Vagina (tissue), 2 donors: ENCODE results near the gene ENOX1.

Experiments used
- POLR2AphosphoS5 ChIP-seq, 2 donors: sonication (generic); formaldehyde crosslinking; IDR thresholded peaks; one replicate each; pipeline ENCODE4 v1.9.0; 2017; ENCODE audit warnings: antibody characterized with exemption in 2 of 2, mild to moderate bottlenecking in 2 of 2, low read depth in 1 of 2; ENCODE audit not compliant: insufficient read depth in 1 of 2
- TF ChIP-seq, protein P1 (sequence below), 3 experiments: fragments of 450-650 bp in 2 of 3; fragments of 200-600 bp in 1 of 3; sonication (generic) in 1 of 3; IDR thresholded peaks; one replicate each; pipeline ENCODE4 v1.5.1; 2017 to 2019; ENCODE audit warnings: antibody characterized with exemption in 3 of 3, mild to moderate bottlenecking in 2 of 3, moderate library complexity in 2 of 3

DNA sequence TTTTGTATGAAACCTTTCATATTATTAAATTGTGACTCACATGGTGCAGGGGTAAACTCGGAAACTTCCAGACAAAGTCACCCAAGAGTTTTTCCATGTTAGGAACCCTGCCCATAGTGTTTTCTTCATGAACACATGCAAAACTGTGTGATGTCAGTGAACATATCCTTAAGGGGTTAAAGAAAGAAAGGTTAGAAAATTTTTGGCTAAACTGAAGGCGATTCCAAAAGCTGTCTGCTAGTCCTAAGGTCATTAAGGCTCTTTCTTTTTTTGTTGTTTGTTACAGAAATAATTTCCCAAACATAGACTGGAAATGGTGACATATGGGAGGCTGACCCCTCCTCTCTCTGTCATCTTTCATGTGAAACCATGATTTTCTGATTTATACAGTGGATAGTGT, 491.5 kb downstream of the ENOX1 start:
- TF ChIP-seq, protein P1, sequence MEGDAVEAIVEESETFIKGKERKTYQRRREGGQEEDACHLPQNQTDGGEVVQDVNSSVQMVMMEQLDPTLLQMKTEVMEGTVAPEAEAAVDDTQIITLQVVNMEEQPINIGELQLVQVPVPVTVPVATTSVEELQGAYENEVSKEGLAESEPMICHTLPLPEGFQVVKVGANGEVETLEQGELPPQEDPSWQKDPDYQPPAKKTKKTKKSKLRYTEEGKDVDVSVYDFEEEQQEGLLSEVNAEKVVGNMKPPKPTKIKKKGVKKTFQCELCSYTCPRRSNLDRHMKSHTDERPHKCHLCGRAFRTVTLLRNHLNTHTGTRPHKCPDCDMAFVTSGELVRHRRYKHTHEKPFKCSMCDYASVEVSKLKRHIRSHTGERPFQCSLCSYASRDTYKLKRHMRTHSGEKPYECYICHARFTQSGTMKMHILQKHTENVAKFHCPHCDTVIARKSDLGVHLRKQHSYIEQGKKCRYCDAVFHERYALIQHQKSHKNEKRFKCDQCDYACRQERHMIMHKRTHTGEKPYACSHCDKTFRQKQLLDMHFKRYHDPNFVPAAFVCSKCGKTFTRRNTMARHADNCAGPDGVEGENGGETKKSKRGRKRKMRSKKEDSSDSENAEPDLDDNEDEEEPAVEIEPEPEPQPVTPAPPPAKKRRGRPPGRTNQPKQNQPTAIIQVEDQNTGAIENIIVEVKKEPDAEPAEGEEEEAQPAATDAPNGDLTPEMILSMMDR (IDR thresholded peaks at IDR 0.05) = no peak
- no peak for TF ChIP-seq POLR2AphosphoS5 (IDR thresholded peaks at IDR 0.05; ENCODE audit: insufficient read depth in 1 of 2, low read depth in 1 of 2)
